Measurements from ENCODE around the gene NEURL3.

NEURL3 gene

DNA sequence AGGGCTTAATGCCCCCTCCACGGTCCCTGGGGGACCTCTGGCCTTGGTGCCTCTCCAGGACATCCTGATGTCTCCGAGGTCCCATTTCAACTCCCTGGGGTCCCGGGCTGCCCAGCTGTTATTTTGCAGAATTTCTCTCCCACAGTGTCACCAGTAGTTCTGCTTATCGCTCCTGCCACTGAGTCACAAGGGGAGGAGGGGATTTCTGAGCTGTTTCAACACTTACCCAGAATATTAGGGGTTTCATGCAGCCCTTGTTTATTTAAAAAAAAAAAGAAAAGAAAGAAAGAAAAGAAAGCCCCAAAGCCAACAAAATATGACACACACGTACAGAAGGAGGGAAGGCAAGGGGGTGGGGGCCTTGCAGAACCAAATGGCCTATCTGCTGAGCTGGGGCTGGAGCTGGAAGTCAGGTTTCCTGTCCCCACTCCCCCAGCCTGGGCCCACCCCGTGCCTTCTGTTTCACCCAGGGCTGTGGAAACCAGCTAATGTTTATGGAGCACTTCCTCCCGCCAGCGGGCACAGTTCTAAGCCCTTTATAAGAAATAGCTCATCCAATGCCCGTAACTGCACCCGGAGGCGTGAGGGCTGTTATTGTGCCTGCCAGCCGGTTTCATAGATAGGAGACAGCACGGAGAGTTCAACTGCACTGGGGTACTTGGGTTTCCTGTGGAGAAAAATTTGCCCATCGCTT is 23.0 kb upstream of the NEURL3 start:
- POLR2A ChIA-PET, result interaction anchor here (1.1 to 4.6 kb wide), 5 partner anchors 11 to 24 kb away, joined by 4 to 88 read pairs (median 9); partner anchors contain the start of gene ARID5A
- H3K36me3 ChIP-seq (ENCODE audit: control insufficient read depth in 4 of 4, insufficient read depth in 4 of 4, low read length in 3 of 4), result no peaks in the 10 kb centered on the region
- WGBS (ENCODE audit: insufficient coverage), result 2% methylated on average over 11 of the region's 14 CpGs
- peak overlapping the region; percentile 12 to 71 for H3K27ac ChIP-seq (ENCODE audit: insufficient read depth in 1 of 2, low read depth in 1 of 2, low read length in 2 of 2, poor library complexity in 1 of 2, severe bottlenecking in 2 of 2)
- no peaks in the 10 kb centered on the region for H3K9me3 ChIP-seq (ENCODE audit: control extremely low read depth in 1 of 5, control insufficient read depth in 4 of 5, insufficient read depth in 2 of 5, low read depth in 1 of 5, low read length in 4 of 5)
- DNase-seq, result peak; percentile 76 to 94 (median 91)
- H3K4me3 ChIP-seq (ENCODE audit: control insufficient read depth in 1 of 7, extremely low read depth in 1 of 7, insufficient read depth in 4 of 7, low read depth in 2 of 7, low read length in 6 of 7), result peak overlapping the region in 6 of 7 experiments; percentile 46 to 79 (median 62)
- peaks cover 11 to 73% (median 69%) of the 10 kb centered on the region in 4 experiments for H3K4me1 ChIP-seq (ENCODE audit: control extremely low read depth in 1 of 4, control insufficient read depth in 4 of 4, insufficient read depth in 4 of 4, low read length in 3 of 4)
- CTCF ChIA-PET, result interaction anchor here (0.7 to 20.2 kb wide), 14 partner anchors 10 to 272 kb away, joined by 3 to 429 read pairs (median 3); partner anchors contain the start of genes ARID5A and CNNM4
- H3K27me3 ChIP-seq (replicated peaks in 2 of 5; ENCODE audit: control insufficient read depth in 4 of 5, insufficient read depth in 5 of 5, low read length in 4 of 5), result no peaks in the 10 kb centered on the region

DNA sequence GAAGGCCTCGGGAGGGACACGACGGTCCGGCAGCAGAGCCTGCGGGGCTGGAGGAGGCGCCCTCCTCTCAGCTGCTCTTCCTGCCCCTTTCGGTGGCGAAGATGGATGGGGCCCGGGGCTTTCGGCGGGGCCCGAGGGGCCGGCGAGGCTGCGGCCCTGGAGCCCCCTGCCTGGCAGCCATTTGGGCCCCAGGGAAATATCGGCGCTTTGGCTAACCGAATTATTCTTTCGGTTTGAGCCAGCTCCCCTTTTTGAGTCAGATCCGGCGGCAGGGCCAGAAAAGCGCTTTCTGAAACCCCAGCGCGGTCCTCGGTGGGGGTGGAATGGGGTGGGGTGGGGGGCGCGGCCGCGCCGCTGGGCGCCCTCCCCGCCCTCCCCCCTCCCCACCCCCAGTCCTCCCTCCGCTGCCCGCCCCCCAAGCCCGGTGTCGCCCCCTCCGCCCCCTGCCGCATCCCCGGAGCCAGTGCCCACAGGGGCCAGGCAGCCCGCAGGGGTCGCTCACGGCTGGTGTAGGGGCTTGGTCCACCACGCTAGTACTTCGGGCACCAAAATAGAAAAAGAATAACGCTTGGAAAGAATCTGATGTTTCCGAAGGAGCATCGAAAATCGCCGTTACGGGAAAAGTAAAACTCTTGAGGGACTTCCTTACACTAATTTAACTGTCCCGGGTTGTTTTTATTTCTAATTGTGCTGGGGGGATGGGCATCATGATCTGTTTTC is 22.3 kb upstream of the NEURL3 start:
- H3K4me1 ChIP-seq (ENCODE audit: control extremely low read depth in 1 of 4, control insufficient read depth in 4 of 4, insufficient read depth in 4 of 4, low read length in 3 of 4), result peaks cover 10 to 68% (median 64%) of the 10 kb centered on the region in 4 experiments
- peak; percentile 82 to 86 (median 82) for DNase-seq
- no peaks in the 10 kb centered on the region for H3K36me3 ChIP-seq (ENCODE audit: control insufficient read depth in 4 of 4, insufficient read depth in 4 of 4, low read length in 3 of 4)
- ChIA-PET CTCF (interaction anchor here (0.7 to 20.2 kb wide), 13 partner anchors 12 to 236 kb away, joined by 3 to 429 read pairs (median 3); partner anchors contain the start of genes ARID5A and CNNM4), POLR2A (interaction anchor here (0.6 to 4.6 kb wide), 5 partner anchors 11 to 289 kb away, joined by 3 to 88 read pairs (median 9); partner anchors contain the start of gene ARID5A)
- H3K4me3 ChIP-seq (ENCODE audit: control insufficient read depth in 1 of 7, extremely low read depth in 1 of 7, insufficient read depth in 4 of 7, low read depth in 2 of 7, low read length in 6 of 7), result peak overlapping the region; percentile 30 to 79 (median 66)
- WGBS (ENCODE audit: insufficient coverage), result 0% methylated on average over 21 of the region's 51 CpGs
- peak overlapping the region; percentile 91 to 94 for H3K27ac ChIP-seq (ENCODE audit: insufficient read depth in 1 of 2, low read depth in 1 of 2, low read length in 2 of 2, poor library complexity in 1 of 2, severe bottlenecking in 2 of 2)
- no peaks in the 10 kb centered on the region for H3K27me3 ChIP-seq (replicated peaks in 2 of 5; ENCODE audit: control insufficient read depth in 4 of 5, insufficient read depth in 5 of 5, low read length in 4 of 5)
- H3K9me3 ChIP-seq (ENCODE audit: control extremely low read depth in 1 of 5, control insufficient read depth in 4 of 5, insufficient read depth in 2 of 5, low read depth in 1 of 5, low read length in 4 of 5), result no peaks in the 10 kb centered on the region

GRCh38 chr2:96526615-96527285 is 21.6 kb upstream of the NEURL3 start:
- H3K4me1 ChIP-seq (ENCODE audit: control extremely low read depth in 1 of 4, control insufficient read depth in 4 of 4, insufficient read depth in 4 of 4, low read length in 3 of 4), result peaks cover 9 to 67% (median 59%) of the 10 kb centered on the region in 4 experiments

DNA sequence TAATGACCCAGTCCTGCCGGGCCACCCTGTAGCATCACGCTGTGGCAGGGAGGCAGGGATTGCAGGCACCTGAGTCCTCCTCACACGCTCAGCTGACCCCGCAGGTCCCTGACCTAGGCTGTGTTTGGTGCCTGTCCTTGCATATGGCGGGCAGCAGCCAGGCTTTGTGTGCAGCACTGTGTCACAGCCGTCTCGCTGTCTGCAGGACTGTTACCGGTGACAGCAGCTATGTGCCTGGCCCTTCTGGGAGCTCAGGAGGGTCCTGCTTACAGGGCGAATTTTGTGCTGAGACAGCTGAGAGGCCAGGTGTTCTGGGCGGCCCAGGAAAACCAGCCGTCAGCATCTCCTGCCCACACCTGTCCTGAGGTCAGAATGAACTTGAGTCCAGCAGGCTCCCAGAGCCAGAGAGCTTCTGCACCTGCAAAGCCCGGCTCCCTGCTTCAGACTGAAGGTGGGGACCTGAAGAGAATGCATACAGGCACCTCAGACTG is 21.0 kb upstream of the NEURL3 start:
- 97% methylated on average over 12 of the region's 12 CpGs for WGBS (ENCODE audit: insufficient coverage)
- CTCF ChIA-PET, result interaction anchor here (1.1 to 20.2 kb wide), 9 partner anchors 8 to 119 kb away, joined by 3 to 429 read pairs (median 5); partner anchors contain the start of gene ARID5A
- DNase-seq, result no peak
- Histone ChIP-seq H3K27me3 (replicated peaks in 2 of 5; ENCODE audit: control insufficient read depth in 4 of 5, insufficient read depth in 5 of 5, low read length in 4 of 5) (no peaks in the 10 kb centered on the region), H3K36me3 (ENCODE audit: control insufficient read depth in 4 of 4, insufficient read depth in 4 of 4, low read length in 3 of 4) (no peaks in the 10 kb centered on the region), H3K4me3 (ENCODE audit: control insufficient read depth in 1 of 7, extremely low read depth in 1 of 7, insufficient read depth in 4 of 7, low read depth in 2 of 7, low read length in 6 of 7) (peak overlapping the region in 1 of 7 experiments; percentile 68), H3K4me1 (ENCODE audit: control extremely low read depth in 1 of 4, control insufficient read depth in 4 of 4, insufficient read depth in 4 of 4, low read length in 3 of 4) (peaks cover 5 to 67% (median 56%) of the 10 kb centered on the region in 4 experiments), H3K27ac (ENCODE audit: insufficient read depth in 1 of 2, low read depth in 1 of 2, low read length in 2 of 2, poor library complexity in 1 of 2, severe bottlenecking in 2 of 2) (peak overlapping the region in 1 of 2 experiments; percentile 94), H3K9me3 (ENCODE audit: control extremely low read depth in 1 of 5, control insufficient read depth in 4 of 5, insufficient read depth in 2 of 5, low read depth in 1 of 5, low read length in 4 of 5) (no peaks in the 10 kb centered on the region)
- POLR2A ChIA-PET, result interaction anchor here (0.9 to 4.6 kb wide), 3 partner anchors 13 to 28 kb away, joined by 3 to 88 read pairs (median 4); partner anchors contain the start of gene ARID5A

More at GRCh38 chr2:96526615-96527285, 21.6 kb upstream of the NEURL3 start:
- Histone ChIP-seq H3K9me3 (ENCODE audit: control extremely low read depth in 1 of 5, control insufficient read depth in 4 of 5, insufficient read depth in 2 of 5, low read depth in 1 of 5, low read length in 4 of 5) (no peaks in the 10 kb centered on the region), H3K4me3 (ENCODE audit: control insufficient read depth in 1 of 7, extremely low read depth in 1 of 7, insufficient read depth in 4 of 7, low read depth in 2 of 7, low read length in 6 of 7) (peak overlapping the region; percentile 30 to 79 (median 66)), H3K36me3 (ENCODE audit: control insufficient read depth in 4 of 4, insufficient read depth in 4 of 4, low read length in 3 of 4) (no peaks in the 10 kb centered on the region), H3K27ac (ENCODE audit: insufficient read depth in 1 of 2, low read depth in 1 of 2, low read length in 2 of 2, poor library complexity in 1 of 2, severe bottlenecking in 2 of 2) (peak overlapping the region; percentile 91 to 94), H3K27me3 (replicated peaks in 2 of 5; ENCODE audit: control insufficient read depth in 4 of 5, insufficient read depth in 5 of 5, low read length in 4 of 5) (no peaks in the 10 kb centered on the region)
- DNase-seq, result no peak
- ChIA-PET POLR2A (interaction anchor here (0.6 to 4.6 kb wide), 6 partner anchors 12 to 290 kb away, joined by 3 to 88 read pairs (median 6); partner anchors contain the start of gene ARID5A), CTCF (interaction anchor here (0.7 to 20.2 kb wide), 11 partner anchors 8 to 231 kb away, joined by 3 to 429 read pairs (median 5); partner anchors contain the start of gene ARID5A)
- WGBS (ENCODE audit: insufficient coverage), result 81% methylated on average over 28 of the region's 29 CpGs

DNA sequence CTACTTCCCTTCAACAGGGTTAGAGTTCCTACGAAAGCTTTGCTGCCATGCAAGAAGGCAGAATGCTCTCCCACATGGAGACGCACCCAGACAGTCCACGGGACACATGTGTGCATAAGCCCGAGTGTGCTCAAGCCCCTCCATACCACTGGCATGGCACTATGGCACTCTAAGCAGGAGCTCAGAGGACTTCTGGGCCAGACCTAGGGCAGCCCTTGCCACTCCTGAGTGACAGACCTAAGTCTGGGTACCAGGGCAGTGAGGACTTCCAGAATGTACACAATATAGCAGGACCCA is 20.0 kb upstream of the NEURL3 start:
- no peaks in the 10 kb centered on the region for H3K36me3 ChIP-seq (ENCODE audit: control insufficient read depth in 4 of 4, insufficient read depth in 4 of 4, low read length in 3 of 4)
- H3K4me1 ChIP-seq (ENCODE audit: control extremely low read depth in 1 of 4, control insufficient read depth in 4 of 4, insufficient read depth in 4 of 4, low read length in 3 of 4), result peaks cover 5 to 59% (median 46%) of the 10 kb centered on the region in 4 experiments
- POLR2A ChIA-PET, result interaction anchor here (1.0 kb wide), 1 partner anchor 12 kb away, joined by 3 read pairs; no protein-coding TSS in a partner anchor

DNA sequence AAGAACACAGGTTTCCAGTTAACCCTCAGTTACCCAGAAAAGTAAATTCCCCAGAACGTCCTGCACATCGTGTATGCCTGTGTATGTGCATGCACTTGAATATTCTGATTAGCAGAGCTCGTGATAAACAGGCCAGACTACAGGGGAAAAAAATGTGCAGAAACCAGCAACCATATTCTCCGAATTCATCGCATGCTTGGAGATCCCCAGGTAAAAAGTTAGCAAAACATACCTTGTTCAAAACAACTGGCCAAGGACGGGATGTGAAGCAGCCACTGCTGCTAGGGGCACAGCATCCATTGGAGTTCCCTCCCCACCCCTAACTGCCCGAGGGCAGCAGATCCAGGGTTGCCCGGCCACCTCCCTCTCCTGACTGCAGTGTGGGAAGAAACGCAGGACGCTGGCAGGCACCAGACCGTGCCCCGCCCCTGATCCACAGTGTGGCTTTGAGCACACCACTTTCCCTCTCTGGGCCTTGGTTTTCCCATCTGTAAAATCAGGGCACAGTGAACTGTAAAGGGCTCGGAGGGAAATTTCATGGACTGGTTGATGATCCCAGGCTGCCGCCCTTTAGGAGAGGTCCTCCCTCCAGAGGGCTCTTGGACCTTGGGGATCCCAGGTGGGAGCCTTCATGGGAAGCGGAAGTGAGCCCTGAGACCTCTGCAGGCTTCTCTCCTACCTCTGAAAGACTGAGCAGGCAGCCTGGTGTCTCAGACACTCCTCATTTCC is 19.5 kb upstream of the NEURL3 start:
- no peaks in the 10 kb centered on the region for H3K27me3 ChIP-seq (replicated peaks in 2 of 5; ENCODE audit: control insufficient read depth in 4 of 5, insufficient read depth in 5 of 5, low read length in 4 of 5)
- no peak for DNase-seq
- ChIA-PET POLR2A (interaction anchor here (1.0 kb wide), 1 partner anchor 13 kb away, joined by 3 read pairs; no protein-coding TSS in a partner anchor), CTCF (interaction anchor here (2.0 to 20.2 kb wide), 3 partner anchors 16 to 118 kb away, joined by 7 to 429 read pairs (median 13); partner anchors contain the start of gene ARID5A)
- 97% methylated on average over 11 of the region's 15 CpGs for WGBS (ENCODE audit: insufficient coverage)
- no peaks in the 10 kb centered on the region for H3K36me3 ChIP-seq (ENCODE audit: control insufficient read depth in 4 of 4, insufficient read depth in 4 of 4, low read length in 3 of 4)
- H3K9me3 ChIP-seq (ENCODE audit: control extremely low read depth in 1 of 5, control insufficient read depth in 4 of 5, insufficient read depth in 2 of 5, low read depth in 1 of 5, low read length in 4 of 5), result no peaks in the 10 kb centered on the region
- peaks cover 5 to 54% (median 41%) of the 10 kb centered on the region in 4 experiments for H3K4me1 ChIP-seq (ENCODE audit: control extremely low read depth in 1 of 4, control insufficient read depth in 4 of 4, insufficient read depth in 4 of 4, low read length in 3 of 4)
- no peak overlapping the region for H3K27ac ChIP-seq (ENCODE audit: insufficient read depth in 1 of 2, low read depth in 1 of 2, low read length in 2 of 2, poor library complexity in 1 of 2, severe bottlenecking in 2 of 2)
- H3K4me3 ChIP-seq (ENCODE audit: control insufficient read depth in 1 of 7, extremely low read depth in 1 of 7, insufficient read depth in 4 of 7, low read depth in 2 of 7, low read length in 6 of 7), result no peak overlapping the region

More for the DNA sequence above, 20.0 kb upstream of the NEURL3 start:
- CTCF ChIA-PET, result interaction anchor here (1.5 to 20.2 kb wide), 4 partner anchors 9 to 118 kb away, joined by 4 to 429 read pairs (median 10); partner anchors contain the start of gene ARID5A
- 100% methylated on average over 3 of the region's 4 CpGs for WGBS (ENCODE audit: insufficient coverage)
- Histone ChIP-seq H3K27me3 (replicated peaks in 2 of 5; ENCODE audit: control insufficient read depth in 4 of 5, insufficient read depth in 5 of 5, low read length in 4 of 5) (no peaks in the 10 kb centered on the region), H3K4me3 (ENCODE audit: control insufficient read depth in 1 of 7, extremely low read depth in 1 of 7, insufficient read depth in 4 of 7, low read depth in 2 of 7, low read length in 6 of 7) (no peak overlapping the region), H3K27ac (ENCODE audit: insufficient read depth in 1 of 2, low read depth in 1 of 2, low read length in 2 of 2, poor library complexity in 1 of 2, severe bottlenecking in 2 of 2) (no peak overlapping the region), H3K9me3 (ENCODE audit: control extremely low read depth in 1 of 5, control insufficient read depth in 4 of 5, insufficient read depth in 2 of 5, low read depth in 1 of 5, low read length in 4 of 5) (no peaks in the 10 kb centered on the region)
- no peak for DNase-seq
